Panc1 (cell line): ENCODE measurements around the gene TMEM131. TPM values are rescaled to one million over a fixed set of nuclear protein-coding genes. Genes with fewer than 3 reads are reported as not detected.

Experiments
- ATAC-seq: fragments of 200-7000 bp; cut with Tn5 transposase; 2 replicates; pipeline ENCODE4 v1.9.1; 2020; ENCODE audit warnings: mild to moderate bottlenecking, moderate library complexity
- BruUV-seq: library from RNA; stranded (reverse); fragments of 400-500 nt; replicated peaks from 2 replicates; lab custom pipeline; 2021; lab: Mats Ljungman, UMichigan
- CTCF ChIA-PET: fragments of 300-600 bp; sonication (Branson Sonifier 250); formaldehyde crosslinking; loops from one replicate; lab custom pipeline; 2022; ENCODE audit warnings: antibody characterized with exemption; lab: Charles Lee
- POLR2A ChIA-PET: fragments of 300-600 bp; sonication (Branson Sonifier 250); formaldehyde crosslinking; loops from one replicate; lab custom pipeline; 2022; ENCODE audit warnings: antibody characterized with exemption; lab: Charles Lee
- DNase-seq: peaks from one replicate; pipeline ENCODE4 v3.0.0-alpha.2; 2010; ENCODE audit warnings: low read depth, low spot score
- H3K27ac ChIP-seq: 2 replicates; pipeline ENCODE4 v1.5.1; 2011; ENCODE audit warnings: mild to moderate bottlenecking, low read length, inconsistent platforms
- H3K27me3 ChIP-seq: fragments of 200-500 bp; sonication (Bioruptor generic); 2 replicates; pipeline ENCODE4 v1.6.0; 2014; ENCODE audit warnings: low read length, inconsistent platforms; ENCODE audit not compliant: control insufficient read depth, insufficient read depth
- H3K36me3 ChIP-seq: fragments of 200-500 bp; sonication (Bioruptor generic); 2 replicates; pipeline ENCODE4 v1.5.1; 2014; ENCODE audit warnings: inconsistent platforms, mild to moderate bottlenecking, low read length, moderate library complexity; ENCODE audit not compliant: control insufficient read depth, insufficient read depth
- H3K4me1 ChIP-seq: 2 replicates; pipeline ENCODE4 v1.5.1; 2011; ENCODE audit warnings: inconsistent platforms, mild to moderate bottlenecking, low read length, moderate library complexity; ENCODE audit not compliant: control insufficient read depth, insufficient read depth
- H3K4me3 ChIP-seq, 2 experiments: 2 replicates each; pipeline ENCODE4 v1.5.1; 2011 to 2012; ENCODE audit warnings: low read depth in 2 of 2, low read length in 2 of 2, mild to moderate bottlenecking in 2 of 2, inconsistent platforms in 1 of 2, moderate library complexity in 1 of 2
- H3K9me3 ChIP-seq: fragments of 200-500 bp; sonication (Bioruptor generic); 2 replicates; pipeline ENCODE4 v1.5.1; 2014; ENCODE audit warnings: low read depth, mild to moderate bottlenecking, inconsistent platforms, low read length, moderate library complexity; ENCODE audit not compliant: control insufficient read depth, insufficient read depth
- POLR2AphosphoS5 ChIP-seq: IDR thresholded peaks from 2 replicates; pipeline ENCODE4 v1.6.1; 2012; ENCODE audit warnings: mild to moderate bottlenecking, low read depth, low read length, moderate library complexity
- SIN3A ChIP-seq: IDR thresholded peaks from 2 replicates; pipeline ENCODE4 v1.6.1; 2012; ENCODE audit warnings: low read depth, mild to moderate bottlenecking, low read length, moderate library complexity, borderline replicate concordance; ENCODE audit not compliant: insufficient read depth
- TCF7L2 ChIP-seq: IDR thresholded peaks from 2 replicates; pipeline ENCODE4 v1.6.1; 2011; ENCODE audit warnings: mild to moderate bottlenecking, low read depth, low read length, inconsistent platforms
- in situ Hi-C: cut with HindIII; loops from 2 replicates; pipeline ENCODE4 v1.10.0; 2016; ENCODE audit warnings: low sequenced_read_pairs, low pct_unique_long_range_greater_than_20kb
- intact Hi-C: fragments of 100-400 bp; cut with micrococcal nuclease; formaldehyde crosslinking; loops from one replicate; pipeline ENCODE4 v1.10.0; 2022; ENCODE audit not compliant: unreplicated experiment
- total RNA-seq: library from RNA; stranded (reverse); gene quantifications from one replicate; pipeline ENCODE4 v1.2.1, GENCODE V29; 2021; ENCODE audit not compliant: unreplicated experiment
- TF ChIP-seq, protein P1 (sequence below): fragments of 450-650 bp; IDR thresholded peaks from 2 replicates; pipeline ENCODE4 v1.5.1; 2017; ENCODE audit warnings: mild to moderate bottlenecking
- TF ChIP-seq, protein P2 (sequence below), 2 experiments: IDR thresholded peaks; 2 replicates each; pipeline ENCODE4 v1.6.1; 2011 to 2012; ENCODE audit warnings: low read depth in 2 of 2, control low read depth in 1 of 2, low read length in 1 of 2, mild to moderate bottlenecking in 1 of 2, moderate library complexity in 1 of 2; ENCODE audit not compliant: insufficient read depth in 1 of 2

Gene TMEM131
- total RNA-seq, 1 experiment from 2014 or later = 43.4 TPM

GRCh38 chr2:97913846-97914245 is 81.9 kb downstream of the TMEM131 start:
- H3K27ac ChIP-seq = no peak overlapping the region
- DNase-seq (no peak), ATAC-seq (no peak)
- H3K4me1 ChIP-seq = no peaks in the 10 kb centered on the region
- ChIA-PET CTCF (no interaction called here), POLR2A (no interaction called here)
- H3K27me3 ChIP-seq = no peaks in the 10 kb centered on the region
- in situ Hi-C loops (no loop called here), intact Hi-C loops (no loop called here)
- BruUV-seq = no TSS peak
- H3K9me3 ChIP-seq = peaks cover 3% of the 10 kb centered on the region; the same call in 1 of the 2 replicates
- H3K36me3 ChIP-seq = no peaks in the 10 kb centered on the region
- H3K4me3 ChIP-seq = no peak overlapping the region
- TF ChIP-seq SIN3A (no peak), TCF7L2 (no peak), POLR2AphosphoS5 (no peak)
- TF ChIP-seq, protein P1, sequence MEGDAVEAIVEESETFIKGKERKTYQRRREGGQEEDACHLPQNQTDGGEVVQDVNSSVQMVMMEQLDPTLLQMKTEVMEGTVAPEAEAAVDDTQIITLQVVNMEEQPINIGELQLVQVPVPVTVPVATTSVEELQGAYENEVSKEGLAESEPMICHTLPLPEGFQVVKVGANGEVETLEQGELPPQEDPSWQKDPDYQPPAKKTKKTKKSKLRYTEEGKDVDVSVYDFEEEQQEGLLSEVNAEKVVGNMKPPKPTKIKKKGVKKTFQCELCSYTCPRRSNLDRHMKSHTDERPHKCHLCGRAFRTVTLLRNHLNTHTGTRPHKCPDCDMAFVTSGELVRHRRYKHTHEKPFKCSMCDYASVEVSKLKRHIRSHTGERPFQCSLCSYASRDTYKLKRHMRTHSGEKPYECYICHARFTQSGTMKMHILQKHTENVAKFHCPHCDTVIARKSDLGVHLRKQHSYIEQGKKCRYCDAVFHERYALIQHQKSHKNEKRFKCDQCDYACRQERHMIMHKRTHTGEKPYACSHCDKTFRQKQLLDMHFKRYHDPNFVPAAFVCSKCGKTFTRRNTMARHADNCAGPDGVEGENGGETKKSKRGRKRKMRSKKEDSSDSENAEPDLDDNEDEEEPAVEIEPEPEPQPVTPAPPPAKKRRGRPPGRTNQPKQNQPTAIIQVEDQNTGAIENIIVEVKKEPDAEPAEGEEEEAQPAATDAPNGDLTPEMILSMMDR = no peak
- TF ChIP-seq, protein P2, sequence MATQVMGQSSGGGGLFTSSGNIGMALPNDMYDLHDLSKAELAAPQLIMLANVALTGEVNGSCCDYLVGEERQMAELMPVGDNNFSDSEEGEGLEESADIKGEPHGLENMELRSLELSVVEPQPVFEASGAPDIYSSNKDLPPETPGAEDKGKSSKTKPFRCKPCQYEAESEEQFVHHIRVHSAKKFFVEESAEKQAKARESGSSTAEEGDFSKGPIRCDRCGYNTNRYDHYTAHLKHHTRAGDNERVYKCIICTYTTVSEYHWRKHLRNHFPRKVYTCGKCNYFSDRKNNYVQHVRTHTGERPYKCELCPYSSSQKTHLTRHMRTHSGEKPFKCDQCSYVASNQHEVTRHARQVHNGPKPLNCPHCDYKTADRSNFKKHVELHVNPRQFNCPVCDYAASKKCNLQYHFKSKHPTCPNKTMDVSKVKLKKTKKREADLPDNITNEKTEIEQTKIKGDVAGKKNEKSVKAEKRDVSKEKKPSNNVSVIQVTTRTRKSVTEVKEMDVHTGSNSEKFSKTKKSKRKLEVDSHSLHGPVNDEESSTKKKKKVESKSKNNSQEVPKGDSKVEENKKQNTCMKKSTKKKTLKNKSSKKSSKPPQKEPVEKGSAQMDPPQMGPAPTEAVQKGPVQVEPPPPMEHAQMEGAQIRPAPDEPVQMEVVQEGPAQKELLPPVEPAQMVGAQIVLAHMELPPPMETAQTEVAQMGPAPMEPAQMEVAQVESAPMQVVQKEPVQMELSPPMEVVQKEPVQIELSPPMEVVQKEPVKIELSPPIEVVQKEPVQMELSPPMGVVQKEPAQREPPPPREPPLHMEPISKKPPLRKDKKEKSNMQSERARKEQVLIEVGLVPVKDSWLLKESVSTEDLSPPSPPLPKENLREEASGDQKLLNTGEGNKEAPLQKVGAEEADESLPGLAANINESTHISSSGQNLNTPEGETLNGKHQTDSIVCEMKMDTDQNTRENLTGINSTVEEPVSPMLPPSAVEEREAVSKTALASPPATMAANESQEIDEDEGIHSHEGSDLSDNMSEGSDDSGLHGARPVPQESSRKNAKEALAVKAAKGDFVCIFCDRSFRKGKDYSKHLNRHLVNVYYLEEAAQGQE (IDR thresholded peaks at IDR 0.05; ENCODE audit: insufficient read depth in 1 of 2, low read depth in 2 of 2, low read length in 1 of 2) = no peak

DNA sequence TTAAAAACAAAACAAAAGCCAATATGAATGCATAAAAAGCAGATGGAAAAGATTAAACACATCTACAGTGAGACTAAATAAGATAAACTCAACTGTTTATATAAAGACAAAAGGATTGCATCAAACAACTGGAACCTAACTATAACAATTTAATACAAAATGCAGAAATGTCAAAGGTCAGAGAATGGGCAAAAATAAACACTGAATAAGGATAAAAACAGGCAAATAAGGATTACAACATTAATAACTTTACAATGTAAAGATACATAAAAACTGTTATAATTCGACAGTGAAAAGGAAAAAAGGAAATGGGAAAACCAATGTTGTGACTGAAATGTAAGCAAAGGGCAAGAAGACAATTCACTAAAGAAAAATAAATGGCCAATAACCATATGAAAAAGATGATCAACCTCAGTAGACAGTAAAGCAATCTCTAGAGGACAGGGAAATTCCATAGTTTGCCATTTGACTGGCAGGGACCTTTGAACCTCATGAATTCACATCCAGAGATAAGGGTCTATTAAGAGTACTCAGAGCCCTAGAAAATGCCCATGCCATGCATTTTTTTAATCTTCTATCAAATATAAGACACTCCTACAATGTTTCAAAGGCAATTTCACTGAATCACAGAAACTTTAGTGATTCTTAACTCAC is 83.7 kb downstream of the TMEM131 start:
- intact Hi-C loops = no loop called here

More for the DNA sequence above, 83.7 kb downstream of the TMEM131 start:
- POLR2A ChIA-PET = no interaction called here
- no TSS peak for BruUV-seq
- H3K27me3 ChIP-seq = no peaks in the 10 kb centered on the region
- ATAC-seq = no peak
- peaks cover 3% of the 10 kb centered on the region; the same call in 1 of the 2 replicates for H3K9me3 ChIP-seq
- no peak overlapping the region for H3K4me3 ChIP-seq
- no peaks in the 10 kb centered on the region for H3K4me1 ChIP-seq
- TF ChIP-seq, protein P2 (IDR thresholded peaks at IDR 0.05; ENCODE audit: insufficient read depth in 1 of 2, low read depth in 2 of 2, low read length in 1 of 2) = no peak
- TF ChIP-seq SIN3A (no peak), TCF7L2 (no peak), POLR2AphosphoS5 (no peak)
- TF ChIP-seq, protein P1 = no peak
- CTCF ChIA-PET = no interaction called here
- no peak for DNase-seq
- H3K27ac ChIP-seq = no peak overlapping the region
- H3K36me3 ChIP-seq = no peaks in the 10 kb centered on the region
- in situ Hi-C loops = no loop called here
